ENCODE results near the gene HDHD2.

The HDHD2 gene

DNA sequence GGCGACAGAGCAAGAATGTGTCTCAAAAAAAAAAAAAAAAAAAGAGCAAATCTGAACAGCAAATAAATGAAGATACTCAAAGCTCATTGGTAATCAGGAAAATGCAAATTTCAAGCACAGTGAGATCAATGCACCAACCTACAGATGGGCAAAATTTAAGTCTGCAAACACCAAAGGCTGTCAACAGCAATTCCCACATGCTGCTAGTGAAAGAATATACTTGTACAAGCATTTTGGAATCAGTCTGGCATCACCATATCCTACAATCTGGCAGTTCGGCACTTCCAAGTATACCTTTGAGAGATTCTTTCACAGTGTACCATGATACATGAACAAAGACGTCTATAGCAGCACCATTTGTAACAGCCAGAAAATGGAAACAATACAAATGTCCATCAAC is 4.1 kb downstream of the HDHD2 start:
- H3K27ac ChIP-seq (ENCODE audit: low read length) = no peak overlapping the region
- H3K9me3 ChIP-seq (ENCODE audit: control insufficient read depth, insufficient read depth, low read length) = no peaks in the 10 kb centered on the region
- H3K27me3 ChIP-seq (ENCODE audit: control insufficient read depth, insufficient read depth, low read length) = no peaks in the 10 kb centered on the region
- H3K4me3 ChIP-seq (ENCODE audit: low read length) = no peak overlapping the region
- peaks cover 1% of the 10 kb centered on the region; the same call in 1 of the 2 replicates for H3K4me1 ChIP-seq (ENCODE audit: control insufficient read depth, insufficient read depth, low read length)
- no peaks in the 10 kb centered on the region for H3K36me3 ChIP-seq (ENCODE audit: control insufficient read depth, insufficient read depth, low read length)
- WGBS (ENCODE audit: insufficient coverage, insufficient read length) = no CpG with 5 or more reads among the region's 3 CpGs
- no peak for DNase-seq (ENCODE audit: low read depth, low spot score)

DNA sequence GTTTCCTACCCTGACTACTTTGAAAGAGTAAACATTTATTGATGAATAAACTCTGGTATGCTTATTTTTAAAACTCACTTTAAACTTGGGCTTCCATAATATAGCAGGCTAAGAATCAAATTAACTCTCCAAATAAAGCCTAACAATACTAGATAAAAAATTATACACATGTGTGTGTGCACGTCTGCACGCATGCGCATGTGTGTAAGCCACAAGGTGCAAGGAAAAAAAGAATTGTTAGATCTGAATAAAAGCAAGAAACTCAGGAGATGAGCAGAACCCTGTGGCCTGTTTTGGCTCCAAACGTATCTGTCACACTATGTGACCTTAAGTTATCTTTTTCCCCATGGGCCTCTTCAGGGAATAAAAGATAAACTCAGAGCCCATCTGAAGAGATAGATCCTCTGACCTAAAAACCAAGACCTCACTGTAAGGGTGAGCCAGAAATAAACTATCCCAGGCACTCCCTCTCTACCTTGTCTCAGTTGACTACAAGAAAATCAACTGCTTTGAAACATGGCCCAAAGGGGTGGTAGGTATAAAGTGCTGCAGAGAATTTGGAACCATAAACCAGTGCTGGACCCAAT is 6.3 kb downstream of the HDHD2 start:
- Histone ChIP-seq H3K27ac (ENCODE audit: low read length) (no peak overlapping the region), H3K27me3 (ENCODE audit: control insufficient read depth, insufficient read depth, low read length) (no peaks in the 10 kb centered on the region), H3K4me3 (ENCODE audit: low read length) (no peak overlapping the region), H3K36me3 (ENCODE audit: control insufficient read depth, insufficient read depth, low read length) (no peaks in the 10 kb centered on the region), H3K9me3 (ENCODE audit: control insufficient read depth, insufficient read depth, low read length) (no peaks in the 10 kb centered on the region), H3K4me1 (ENCODE audit: control insufficient read depth, insufficient read depth, low read length) (no peaks in the 10 kb centered on the region)
- no peak for DNase-seq (ENCODE audit: low read depth, low spot score)
- no CpG with 5 or more reads among the region's 4 CpGs for WGBS (ENCODE audit: insufficient coverage, insufficient read length)

DNA sequence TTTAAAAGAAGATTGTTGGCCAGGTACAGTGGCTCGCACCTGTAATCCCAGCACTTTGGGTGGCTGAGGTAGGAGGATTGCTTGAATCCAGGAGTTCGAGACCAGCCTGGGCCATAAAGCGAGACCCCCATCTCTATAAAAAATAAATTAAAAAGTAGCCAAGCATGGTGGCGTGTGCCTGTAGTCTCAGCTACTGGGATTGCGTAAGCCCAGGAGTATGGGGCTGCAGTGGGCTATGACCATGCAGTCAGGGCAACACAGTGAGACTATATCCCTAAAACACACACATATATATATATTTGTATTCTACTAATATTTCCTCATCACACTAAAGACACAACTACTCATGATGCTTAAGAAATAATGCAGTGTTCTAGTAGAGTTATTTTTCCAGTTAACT is 7.1 kb downstream of the HDHD2 start:
- Histone ChIP-seq H3K4me1 (ENCODE audit: control insufficient read depth, insufficient read depth, low read length) (no peaks in the 10 kb centered on the region), H3K9me3 (ENCODE audit: control insufficient read depth, insufficient read depth, low read length) (no peaks in the 10 kb centered on the region), H3K27me3 (ENCODE audit: control insufficient read depth, insufficient read depth, low read length) (no peaks in the 10 kb centered on the region), H3K4me3 (ENCODE audit: low read length) (no peak overlapping the region), H3K27ac (ENCODE audit: low read length) (no peak overlapping the region), H3K36me3 (ENCODE audit: control insufficient read depth, insufficient read depth, low read length) (no peaks in the 10 kb centered on the region)
- no CpG with 5 or more reads among the region's 5 CpGs for WGBS (ENCODE audit: insufficient coverage, insufficient read length)
- no peak for DNase-seq (ENCODE audit: low read depth, low spot score)

DNA sequence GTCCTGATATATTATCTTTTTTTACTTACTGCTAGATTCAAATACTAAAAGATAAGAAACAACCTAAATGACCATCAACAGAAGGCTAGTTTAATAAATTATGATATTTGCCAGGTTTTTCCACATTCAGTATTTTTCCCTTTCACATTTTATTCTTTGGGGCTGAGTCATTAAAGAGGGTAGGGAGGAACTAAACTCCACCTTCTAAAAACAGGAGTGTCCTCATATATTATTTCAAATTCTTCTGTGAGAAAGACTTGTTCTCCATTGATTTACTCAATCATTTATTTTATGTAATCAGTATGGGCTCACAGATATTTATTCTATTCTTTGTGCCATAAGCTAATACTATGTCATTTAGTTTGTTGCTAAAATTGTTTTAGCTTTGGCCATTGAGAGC is 9.0 kb downstream of the HDHD2 start:
- H3K4me1 ChIP-seq (ENCODE audit: control insufficient read depth, insufficient read depth, low read length) = no peaks in the 10 kb centered on the region
- no peak for DNase-seq (ENCODE audit: low read depth, low spot score)
- H3K27me3 ChIP-seq (ENCODE audit: control insufficient read depth, insufficient read depth, low read length) = no peaks in the 10 kb centered on the region

DNA sequence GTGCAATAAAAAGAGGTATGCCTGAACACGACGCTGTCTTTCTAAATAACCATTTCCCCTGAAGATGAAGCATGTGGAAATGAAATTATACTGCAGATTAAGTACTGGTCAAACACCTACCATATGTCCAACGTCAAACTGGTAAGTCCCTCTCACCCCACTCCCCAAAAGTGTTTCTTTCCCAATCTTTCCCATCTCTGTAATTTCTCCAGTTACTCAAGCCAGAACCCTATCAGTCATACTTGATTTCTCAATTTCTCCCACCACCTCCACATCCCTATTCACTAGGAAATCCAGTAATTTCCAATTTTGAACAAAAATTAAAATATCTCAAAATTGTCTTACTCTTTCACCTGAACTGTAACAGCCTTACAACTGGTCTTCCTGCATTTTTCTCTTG is 29.2 kb downstream of the HDHD2 start:
- Histone ChIP-seq H3K36me3 (ENCODE audit: control insufficient read depth, insufficient read depth, low read length) (no peaks in the 10 kb centered on the region), H3K4me1 (ENCODE audit: control insufficient read depth, insufficient read depth, low read length) (no peaks in the 10 kb centered on the region), H3K27me3 (ENCODE audit: control insufficient read depth, insufficient read depth, low read length) (no peaks in the 10 kb centered on the region), H3K9me3 (ENCODE audit: control insufficient read depth, insufficient read depth, low read length) (no peaks in the 10 kb centered on the region), H3K4me3 (ENCODE audit: low read length) (no peak overlapping the region), H3K27ac (ENCODE audit: low read length) (no peak overlapping the region)
- DNase-seq (ENCODE audit: low read depth, low spot score) = no peak
- WGBS (ENCODE audit: insufficient coverage, insufficient read length) = no CpG with 5 or more reads among the region's 3 CpGs

More for the DNA sequence above, 9.0 kb downstream of the HDHD2 start:
- H3K27ac ChIP-seq (ENCODE audit: low read length) = no peak overlapping the region
- H3K4me3 ChIP-seq (ENCODE audit: low read length) = no peak overlapping the region
- H3K9me3 ChIP-seq (ENCODE audit: control insufficient read depth, insufficient read depth, low read length) = no peaks in the 10 kb centered on the region
- H3K36me3 ChIP-seq (ENCODE audit: control insufficient read depth, insufficient read depth, low read length) = no peaks in the 10 kb centered on the region

DNA sequence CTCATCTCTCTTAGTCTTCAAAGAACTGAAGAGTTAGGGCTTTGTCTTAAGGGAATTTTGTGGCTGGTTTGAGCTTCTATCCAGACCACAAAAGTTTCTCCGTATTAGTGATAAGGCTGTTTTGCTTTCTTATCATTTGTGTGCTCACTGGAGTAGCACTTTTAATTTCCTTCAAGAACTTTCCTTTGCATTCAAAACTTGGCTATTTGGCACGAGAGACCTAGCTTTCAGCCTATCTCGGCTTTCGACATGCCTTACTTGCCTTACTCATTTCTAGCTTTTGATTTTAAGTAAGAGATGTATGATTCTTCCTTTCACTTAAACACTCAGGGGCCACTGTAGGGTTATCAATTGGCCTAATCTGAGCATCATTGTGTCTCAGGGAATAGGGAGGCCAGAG is 29.9 kb downstream of the HDHD2 start:
- H3K4me1 ChIP-seq (ENCODE audit: control insufficient read depth, insufficient read depth, low read length) = no peaks in the 10 kb centered on the region
- no peak overlapping the region for H3K4me3 ChIP-seq (ENCODE audit: low read length)
- H3K9me3 ChIP-seq (ENCODE audit: control insufficient read depth, insufficient read depth, low read length) = no peaks in the 10 kb centered on the region
- no peaks in the 10 kb centered on the region for H3K36me3 ChIP-seq (ENCODE audit: control insufficient read depth, insufficient read depth, low read length)
- DNase-seq (ENCODE audit: low read depth, low spot score) = no peak
- H3K27ac ChIP-seq (ENCODE audit: low read length) = no peak overlapping the region
- WGBS (ENCODE audit: insufficient coverage, insufficient read length) = no CpG with 5 or more reads among the region's 4 CpGs
- H3K27me3 ChIP-seq (ENCODE audit: control insufficient read depth, insufficient read depth, low read length) = no peaks in the 10 kb centered on the region

DNA sequence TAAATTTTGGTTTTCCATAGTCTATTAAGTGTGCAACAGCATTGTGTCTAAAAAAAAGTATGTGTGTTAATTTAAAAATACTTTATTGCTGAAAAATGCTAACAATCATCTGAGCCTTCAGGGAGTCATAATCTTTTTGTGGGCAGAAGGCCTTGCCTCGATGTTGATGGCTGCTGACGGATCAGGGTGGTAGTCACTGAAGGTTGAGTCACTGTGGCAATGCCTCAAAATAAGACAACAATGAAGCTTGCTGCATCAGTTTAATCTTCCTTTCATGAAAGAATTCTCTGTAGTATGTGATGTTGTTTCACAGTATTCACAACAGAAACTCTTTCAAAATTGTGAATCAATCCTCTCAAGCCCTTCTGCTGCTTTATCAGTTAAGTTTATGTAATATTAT is 31.3 kb downstream of the HDHD2 start:
- WGBS (ENCODE audit: insufficient coverage, insufficient read length) = no CpG with 5 or more reads among the region's 2 CpGs
- no peak for DNase-seq (ENCODE audit: low read depth, low spot score)

DNA sequence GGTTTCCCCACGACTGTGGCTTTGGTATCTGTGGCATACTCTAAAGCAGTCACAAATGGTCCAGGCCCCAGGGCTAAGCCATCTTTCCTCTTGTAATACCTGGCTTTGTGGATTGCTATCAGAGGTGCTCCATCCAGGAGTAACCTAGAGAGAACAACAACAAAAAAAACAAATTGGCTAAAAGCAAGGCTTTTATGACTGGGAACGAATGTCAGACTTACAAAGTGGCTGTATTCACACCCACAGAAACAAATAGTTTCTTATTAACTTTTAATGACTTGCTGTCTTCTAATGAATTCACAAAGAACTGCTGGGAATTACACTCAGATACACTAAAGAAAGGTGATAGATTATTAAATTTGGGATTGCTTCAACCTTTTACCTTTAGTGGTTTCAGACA is 35.1 kb downstream of the HDHD2 start:
- no peaks in the 10 kb centered on the region for H3K27me3 ChIP-seq (ENCODE audit: control insufficient read depth, insufficient read depth, low read length)
- no peak overlapping the region for H3K27ac ChIP-seq (ENCODE audit: low read length)
- no CpG with 5 or more reads among the region's 2 CpGs for WGBS (ENCODE audit: insufficient coverage, insufficient read length)
- no peaks in the 10 kb centered on the region for H3K9me3 ChIP-seq (ENCODE audit: control insufficient read depth, insufficient read depth, low read length)
- H3K4me3 ChIP-seq (ENCODE audit: low read length) = no peak overlapping the region
- no peaks in the 10 kb centered on the region; the same call in 1 of the 2 replicates for H3K4me1 ChIP-seq (ENCODE audit: control insufficient read depth, insufficient read depth, low read length)
- H3K36me3 ChIP-seq (ENCODE audit: control insufficient read depth, insufficient read depth, low read length) = no peaks in the 10 kb centered on the region
- DNase-seq (ENCODE audit: low read depth, low spot score) = no peak

More for the DNA sequence above, 31.3 kb downstream of the HDHD2 start:
- Histone ChIP-seq H3K4me1 (ENCODE audit: control insufficient read depth, insufficient read depth, low read length) (no peaks in the 10 kb centered on the region; the same call in 1 of the 2 replicates), H3K9me3 (ENCODE audit: control insufficient read depth, insufficient read depth, low read length) (no peaks in the 10 kb centered on the region), H3K36me3 (ENCODE audit: control insufficient read depth, insufficient read depth, low read length) (no peaks in the 10 kb centered on the region), H3K27me3 (ENCODE audit: control insufficient read depth, insufficient read depth, low read length) (no peaks in the 10 kb centered on the region), H3K27ac (ENCODE audit: low read length) (no peak overlapping the region), H3K4me3 (ENCODE audit: low read length) (no peak overlapping the region)

DNA sequence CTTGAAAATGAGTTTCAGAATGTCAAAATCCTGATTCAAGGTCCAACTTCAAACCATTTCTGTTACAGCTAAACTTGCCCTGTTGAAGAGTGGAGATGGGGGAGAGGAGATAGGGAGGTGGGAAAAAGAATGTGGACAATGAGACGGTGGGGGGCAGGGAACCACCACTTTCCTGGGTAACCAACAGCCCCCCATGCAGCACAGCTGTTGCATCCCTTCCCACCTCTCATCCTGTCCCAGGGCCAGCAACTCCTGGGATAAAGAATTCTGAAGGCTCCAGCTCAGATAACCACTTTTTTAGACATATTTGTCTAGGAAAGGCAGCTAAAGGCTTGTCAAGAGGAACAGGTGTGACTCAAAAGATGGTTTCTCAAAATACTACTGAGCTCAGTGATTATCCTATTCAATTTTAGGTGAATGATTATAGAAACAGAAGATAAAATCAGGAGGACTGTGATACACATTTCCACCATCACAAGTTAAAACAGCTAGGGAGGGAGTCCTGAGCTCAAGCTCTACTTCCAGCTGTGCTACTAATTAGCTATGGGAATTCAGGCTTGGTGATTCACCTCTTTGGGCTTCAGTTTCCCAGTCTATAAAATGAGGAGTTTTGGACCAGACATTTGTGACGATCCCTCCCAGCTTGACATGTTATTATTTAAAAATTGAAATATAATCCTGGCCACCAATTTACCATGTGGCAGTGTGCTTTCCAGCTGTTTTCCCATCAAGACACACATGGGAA is 36.3 kb downstream of the HDHD2 start:
- Histone ChIP-seq H3K27ac (ENCODE audit: low read length) (no peak overlapping the region), H3K4me1 (ENCODE audit: control insufficient read depth, insufficient read depth, low read length) (no peaks in the 10 kb centered on the region; the same call in 1 of the 2 replicates), H3K36me3 (ENCODE audit: control insufficient read depth, insufficient read depth, low read length) (no peaks in the 10 kb centered on the region), H3K4me3 (ENCODE audit: low read length) (no peak overlapping the region), H3K9me3 (ENCODE audit: control insufficient read depth, insufficient read depth, low read length) (no peaks in the 10 kb centered on the region), H3K27me3 (ENCODE audit: control insufficient read depth, insufficient read depth, low read length) (no peaks in the 10 kb centered on the region)
- DNase-seq (ENCODE audit: low read depth, low spot score) = no peak
- WGBS (ENCODE audit: insufficient coverage, insufficient read length) = no CpG with 5 or more reads among the region's 2 CpGs

DNA sequence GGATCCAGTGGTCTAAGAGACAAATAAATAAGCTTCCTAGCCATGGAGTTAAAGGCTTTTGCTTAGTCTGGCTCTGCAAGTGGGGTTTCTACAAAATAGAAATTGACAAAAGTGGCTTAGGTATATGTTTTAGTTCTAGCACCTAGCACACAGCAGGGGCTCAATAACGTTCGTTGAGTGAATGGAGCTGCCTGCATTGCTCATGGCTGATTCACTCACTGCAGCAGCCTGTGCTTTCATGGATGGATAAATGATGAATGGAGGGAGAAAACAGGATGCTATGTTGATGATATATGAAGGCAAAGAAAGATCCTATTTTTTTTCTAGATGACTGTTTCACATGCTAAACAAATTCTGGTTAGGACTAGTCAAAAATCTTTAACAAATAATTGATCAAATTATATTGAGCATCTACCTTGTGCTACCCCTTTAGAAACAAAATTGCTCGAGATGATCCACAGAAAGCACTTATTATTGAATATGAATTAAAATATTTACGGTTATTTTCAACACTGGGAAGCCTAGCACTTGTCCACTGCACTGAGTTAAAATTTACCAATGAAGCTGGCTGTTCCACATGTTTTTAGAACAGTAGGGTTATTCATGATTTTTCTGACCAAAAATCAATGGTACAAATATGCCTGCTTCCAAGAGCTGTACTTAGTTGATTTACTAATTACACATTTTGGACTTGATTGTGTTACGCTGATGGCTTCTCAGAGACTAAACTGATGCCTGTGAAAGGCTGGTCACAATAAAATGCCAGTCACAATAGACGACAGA is 39.6 kb downstream of the HDHD2 start:
- Histone ChIP-seq H3K4me3 (ENCODE audit: low read length) (no peak overlapping the region), H3K36me3 (ENCODE audit: control insufficient read depth, insufficient read depth, low read length) (no peaks in the 10 kb centered on the region), H3K9me3 (ENCODE audit: control insufficient read depth, insufficient read depth, low read length) (no peaks in the 10 kb centered on the region), H3K27me3 (ENCODE audit: control insufficient read depth, insufficient read depth, low read length) (no peaks in the 10 kb centered on the region), H3K4me1 (ENCODE audit: control insufficient read depth, insufficient read depth, low read length) (no peaks in the 10 kb centered on the region; the same call in 1 of the 2 replicates), H3K27ac (ENCODE audit: low read length) (no peak overlapping the region)
- DNase-seq (ENCODE audit: low read depth, low spot score) = no peak
- no CpG with 5 or more reads among the region's 6 CpGs for WGBS (ENCODE audit: insufficient coverage, insufficient read length)
